AG04450 (cell line): Measurements from ENCODE around the gene SMIM10L1. TPM values are rescaled to one million over a fixed set of nuclear protein-coding genes. Genes with fewer than 3 reads are reported as not detected.

Source experiments
- CTCF ChIA-PET: fragments of 300-600, 350-600 bp; formaldehyde crosslinking; extraction: SDS; loops from one replicate; lab custom pipeline; 2022; ENCODE audit warnings: antibody characterized with exemption, inconsistent platforms; lab: Charles Lee
- POLR2A ChIA-PET: fragments of 350-600 bp; formaldehyde crosslinking; extraction: SDS; loops from one replicate; lab custom pipeline; 2021; ENCODE audit warnings: antibody characterized with exemption, inconsistent platforms; lab: Yijun Ruan, JAX
- DNase-seq: peaks from one replicate; pipeline ENCODE4 v3.0.0-alpha.2; 2011; ENCODE audit warnings: low read depth, low spot score
- H3K27ac ChIP-seq: one replicate; pipeline ENCODE4 v1.5.1; 2012; ENCODE audit warnings: low read depth, low read length, control low read depth
- H3K27me3 ChIP-seq: one replicate; pipeline ENCODE4 v1.6.0; 2012; ENCODE audit warnings: low read length; ENCODE audit not compliant: control insufficient read depth, insufficient read depth
- H3K4me3 ChIP-seq: 2 replicates; pipeline ENCODE4 v1.5.1; 2011; ENCODE audit warnings: mild to moderate bottlenecking, low read depth, low read length, control low read depth
- H3K9me3 ChIP-seq: 2 replicates; pipeline ENCODE4 v1.5.1; 2012; ENCODE audit warnings: low read length; ENCODE audit not compliant: control insufficient read depth, insufficient read depth
- CTCF ChIP-seq: IDR thresholded peaks from 2 replicates; pipeline ENCODE4 v1.5.1; 2011; ENCODE audit warnings: low read depth, low read length, control low read depth, inconsistent platforms
- polyA plus RNA-seq: library from polyadenylated mRNA; depleted of rRNA; stranded (reverse); fragments of >200 nt; gene quantifications from 2 replicates; pipeline ENCODE4 v1.2.3, GENCODE V29; 2011

Gene SMIM10L1
- polyA plus RNA-seq, 1 experiment, result 6.4 TPM

- Histone ChIP-seq H3K27me3 (no peaks in the 10 kb centered on the region), H3K4me3 (no peak overlapping the region), H3K9me3 (no peaks in the 10 kb centered on the region), H3K27ac (no peak overlapping the region)
- no peak for TF ChIP-seq CTCF
- no peak for DNase-seq
- ChIA-PET CTCF (no interaction called here), POLR2A (no interaction called here)
Measured at GRCh38 chr12:11164384-11164783, 6.6 kb upstream of the SMIM10L1 start.

GRCh38 chr12:11166300-11166699, 4.7 kb upstream of the SMIM10L1 start:
- POLR2A ChIA-PET, result no interaction called here
- Histone ChIP-seq H3K9me3 (no peaks in the 10 kb centered on the region; the same call in 1 of the 2 replicates), H3K4me3 (no peak overlapping the region), H3K27ac (no peak overlapping the region), H3K27me3 (no peaks in the 10 kb centered on the region)
- no peak for TF ChIP-seq CTCF
- CTCF ChIA-PET, result no interaction called here
- no peak for DNase-seq

- ChIA-PET POLR2A (interaction anchor here (0.6 to 1.6 kb wide), 7 partner anchors 8 to 1633 kb away, joined by 3 to 7 read pairs (median 3); partner anchors contain the start of gene YBX3), CTCF (interaction anchor here (1.3 to 2.0 kb wide), 3 partner anchors 315 to 420 kb away, joined by 3 to 6 read pairs (median 4); no protein-coding TSS in a partner anchor)
- DNase-seq, result no peak
- no peak for TF ChIP-seq CTCF
- Histone ChIP-seq H3K9me3 (no peaks in the 10 kb centered on the region; the same call in 1 of the 2 replicates), H3K27ac (no peak overlapping the region), H3K4me3 (peak overlapping the region; percentile 94), H3K27me3 (no peaks in the 10 kb centered on the region)
Measured at GRCh38 chr12:11170810-11171144, 217 bp upstream of the SMIM10L1 start.

GRCh38 chr12:11171969-11172675, 1.1 kb downstream of the SMIM10L1 start:
- DNase-seq, result no peak
- peak overlapping the region; percentile 94 for H3K4me3 ChIP-seq
- CTCF ChIA-PET, result interaction anchor here (1.3 to 2.2 kb wide), 5 partner anchors 27 to 422 kb away, joined by 3 to 7 read pairs (median 5); no protein-coding TSS in a partner anchor
- TF ChIP-seq CTCF, result no peak
- H3K27ac ChIP-seq, result no peak overlapping the region
- no peaks in the 10 kb centered on the region; the same call in 1 of the 2 replicates for H3K9me3 ChIP-seq
- POLR2A ChIA-PET, result interaction anchor here (0.6 to 1.6 kb wide), 7 partner anchors 9 to 449 kb away, joined by 3 to 7 read pairs (median 5); partner anchors contain the start of gene YBX3
- no peaks in the 10 kb centered on the region for H3K27me3 ChIP-seq

GRCh38 chr12:11174022-11174421, 3.0 kb downstream of the SMIM10L1 start:
- no peak for DNase-seq
- no peak overlapping the region for H3K27ac ChIP-seq
- no peaks in the 10 kb centered on the region; the same call in 1 of the 2 replicates for H3K9me3 ChIP-seq
- ChIA-PET POLR2A (no interaction called here), CTCF (interaction anchor here (2.0 to 2.2 kb wide), 2 partner anchors 26 to 424 kb away, joined by 6 to 7 read pairs; no protein-coding TSS in a partner anchor)
- no peak overlapping the region for H3K4me3 ChIP-seq
- no peak for TF ChIP-seq CTCF
- H3K27me3 ChIP-seq, result no peaks in the 10 kb centered on the region
